A673 (cell line): Measurements from ENCODE around the gene MICB.

Experiments
- EZH2 ChIP-seq: fragments of 200-600 bp; sonication (generic); IDR thresholded peaks from 2 replicates; pipeline ENCODE4 v1.6.1; 2017; ENCODE audit warnings: borderline replicate concordance, low read depth, mild to moderate bottlenecking, mixed read lengths, antibody characterized with exemption, low read length; ENCODE audit not compliant: poor library complexity, severe bottlenecking
- TF ChIP-seq, protein P1 (sequence below): fragments of 300-800, 200-600 bp; sonication (generic); conservative IDR thresholded peaks from 2 replicates; pipeline ENCODE4 v1.5.1; 2017; ENCODE audit warnings: low read depth, mild to moderate bottlenecking, antibody characterized with exemption, low read length, moderate library complexity, mixed read lengths

DNA sequence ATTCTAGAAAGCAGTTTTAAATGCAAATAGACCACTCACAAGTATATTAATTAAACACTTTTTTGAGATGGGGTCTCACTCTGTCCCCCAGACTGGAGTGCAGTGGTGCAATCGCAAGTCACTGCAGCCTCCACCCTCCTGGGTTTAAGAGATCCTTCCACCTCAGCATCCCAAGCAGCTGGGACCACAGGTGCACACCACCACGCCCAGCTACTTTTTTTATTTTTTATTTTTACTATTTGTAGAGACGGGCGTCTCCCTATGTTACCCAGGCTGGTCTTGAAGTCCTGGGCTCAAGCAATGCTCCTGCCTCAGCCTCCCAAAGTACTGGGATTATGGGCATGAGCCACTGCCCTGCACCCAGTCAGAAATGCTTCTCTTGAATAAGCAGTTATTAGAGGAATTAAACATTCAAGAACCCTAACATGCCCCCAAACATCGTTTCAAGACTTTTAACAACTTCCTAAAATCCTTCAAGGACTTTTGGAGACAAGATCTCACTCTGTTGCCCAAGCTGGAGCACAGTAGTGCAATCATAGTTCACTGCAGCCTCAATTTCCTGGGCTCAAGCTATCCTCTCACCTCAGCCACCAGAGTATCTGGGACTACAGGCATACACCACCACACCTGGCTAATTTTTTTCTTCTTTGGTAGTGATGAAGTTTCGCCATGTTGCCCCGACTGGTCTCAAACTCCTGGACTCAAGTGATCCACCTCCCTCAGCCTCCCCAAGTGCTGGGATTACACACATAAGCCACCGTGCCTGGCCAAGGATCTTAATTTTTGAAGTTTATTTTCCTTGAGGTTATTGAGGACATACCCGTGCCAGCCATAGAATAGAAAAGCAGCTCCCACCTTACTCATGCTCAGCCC, 34.1 kb downstream of the MICB start:
- TF ChIP-seq, protein P1, sequence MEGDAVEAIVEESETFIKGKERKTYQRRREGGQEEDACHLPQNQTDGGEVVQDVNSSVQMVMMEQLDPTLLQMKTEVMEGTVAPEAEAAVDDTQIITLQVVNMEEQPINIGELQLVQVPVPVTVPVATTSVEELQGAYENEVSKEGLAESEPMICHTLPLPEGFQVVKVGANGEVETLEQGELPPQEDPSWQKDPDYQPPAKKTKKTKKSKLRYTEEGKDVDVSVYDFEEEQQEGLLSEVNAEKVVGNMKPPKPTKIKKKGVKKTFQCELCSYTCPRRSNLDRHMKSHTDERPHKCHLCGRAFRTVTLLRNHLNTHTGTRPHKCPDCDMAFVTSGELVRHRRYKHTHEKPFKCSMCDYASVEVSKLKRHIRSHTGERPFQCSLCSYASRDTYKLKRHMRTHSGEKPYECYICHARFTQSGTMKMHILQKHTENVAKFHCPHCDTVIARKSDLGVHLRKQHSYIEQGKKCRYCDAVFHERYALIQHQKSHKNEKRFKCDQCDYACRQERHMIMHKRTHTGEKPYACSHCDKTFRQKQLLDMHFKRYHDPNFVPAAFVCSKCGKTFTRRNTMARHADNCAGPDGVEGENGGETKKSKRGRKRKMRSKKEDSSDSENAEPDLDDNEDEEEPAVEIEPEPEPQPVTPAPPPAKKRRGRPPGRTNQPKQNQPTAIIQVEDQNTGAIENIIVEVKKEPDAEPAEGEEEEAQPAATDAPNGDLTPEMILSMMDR, result no peak
- no peak for TF ChIP-seq EZH2
